NCI-H2029 treated with DMSO at 0.1 percent for 48 hours (cell line): ENCODE measurements around the gene GLRX2.

ENCODE experiments used
- DNase-seq: peaks from one replicate; lab custom pipeline; 2025; lab: John Stamatoyannopoulos, UW

Gene GLRX2

DNA sequence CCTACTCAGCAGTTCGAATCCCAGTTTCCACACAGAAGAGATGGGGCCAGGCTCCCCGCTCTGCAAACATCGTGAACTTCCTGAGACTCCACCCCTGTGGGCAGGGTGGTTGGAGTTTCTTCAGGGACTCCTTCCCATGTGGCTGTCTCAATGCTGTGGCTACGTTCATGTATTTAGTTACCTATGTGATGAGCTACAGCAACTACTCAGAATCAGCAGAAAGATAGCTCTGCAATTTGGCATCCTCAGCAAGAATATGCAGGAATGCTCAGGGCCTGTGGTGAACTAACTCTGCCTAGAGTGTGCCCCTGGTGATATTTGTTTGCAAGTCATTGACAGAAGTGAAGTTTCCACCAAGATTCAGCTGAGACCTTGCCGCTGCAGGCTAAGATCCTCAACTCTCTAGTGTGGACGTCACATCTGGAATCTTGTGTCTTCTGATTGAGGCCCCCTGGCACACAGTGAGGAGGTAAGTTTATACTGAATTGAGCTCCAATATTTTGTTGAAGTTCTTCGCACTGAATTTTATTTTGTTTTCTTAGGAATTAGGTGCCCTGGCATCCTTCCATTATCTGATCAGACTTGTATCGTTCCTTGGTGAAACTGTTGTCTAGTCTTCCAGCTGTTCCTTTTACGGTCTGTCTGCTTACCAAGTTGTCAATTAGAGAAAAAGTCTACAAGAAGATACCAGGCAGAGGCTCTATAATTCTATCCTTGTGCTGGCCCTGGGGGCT, 8.2 kb upstream of the GLRX2 start:
- no peak for DNase-seq

DNA sequence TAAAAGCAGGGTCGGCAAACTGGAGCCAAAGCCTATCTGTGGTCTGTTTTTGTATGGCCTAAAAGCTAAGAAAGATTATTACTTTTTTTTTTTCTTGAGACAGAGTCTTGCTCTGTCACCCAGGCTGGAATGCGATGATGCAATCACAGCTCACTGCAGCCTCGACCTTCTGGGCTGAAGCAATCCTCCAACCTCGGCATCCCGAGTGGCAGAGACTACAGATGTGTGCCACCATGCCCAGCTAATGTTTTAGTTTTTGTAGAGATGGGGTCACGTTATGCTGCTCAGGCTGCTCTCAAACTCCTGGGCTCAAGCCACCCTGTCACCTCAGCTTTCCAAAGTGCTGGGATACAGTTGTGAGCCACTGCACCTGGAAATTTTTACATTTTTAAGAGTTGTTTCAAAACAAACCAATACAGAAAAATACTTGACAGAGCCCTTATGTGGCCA, 6.5 kb upstream of the GLRX2 start:
- DNase-seq, result no peak

DNA sequence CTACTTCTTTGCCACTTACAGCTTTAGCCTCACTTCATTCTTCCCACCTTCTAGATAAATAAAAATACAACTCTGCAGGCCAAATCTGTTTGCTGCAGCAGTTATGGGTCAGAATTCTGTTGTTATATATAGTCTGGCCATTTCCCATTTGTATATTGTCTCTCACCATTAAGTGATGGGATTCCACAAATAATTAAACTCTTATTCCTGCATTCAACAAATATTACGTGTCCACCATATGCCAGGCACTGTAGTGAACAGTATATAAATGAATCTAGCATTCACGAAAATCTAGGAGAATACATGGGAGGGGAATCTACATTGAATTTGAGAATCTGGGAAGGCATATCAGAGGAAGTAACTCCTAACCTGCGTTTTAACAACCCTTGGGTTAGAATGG, 5.7 kb upstream of the GLRX2 start:
- DNase-seq, result no peak

DNA sequence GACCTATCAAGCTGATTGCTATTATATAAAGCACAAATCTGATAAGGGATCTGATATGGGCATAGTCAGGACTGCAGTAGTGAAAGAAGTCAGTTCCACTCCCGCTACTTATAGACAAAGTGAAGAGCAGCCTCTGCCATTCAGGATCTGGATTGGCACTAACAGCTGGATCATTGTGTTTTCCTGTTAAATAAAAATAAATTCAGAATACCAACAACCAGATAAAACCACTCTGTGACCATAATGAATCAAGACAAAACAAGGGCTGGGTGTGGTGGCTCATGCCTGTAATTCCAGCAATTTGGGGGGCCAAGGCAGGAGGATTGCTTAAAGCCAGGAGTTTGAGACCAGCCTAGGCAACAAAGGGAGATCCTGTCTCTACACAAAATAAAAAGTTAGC, 5.0 kb upstream of the GLRX2 start:
- DNase-seq, result no peak

DNA sequence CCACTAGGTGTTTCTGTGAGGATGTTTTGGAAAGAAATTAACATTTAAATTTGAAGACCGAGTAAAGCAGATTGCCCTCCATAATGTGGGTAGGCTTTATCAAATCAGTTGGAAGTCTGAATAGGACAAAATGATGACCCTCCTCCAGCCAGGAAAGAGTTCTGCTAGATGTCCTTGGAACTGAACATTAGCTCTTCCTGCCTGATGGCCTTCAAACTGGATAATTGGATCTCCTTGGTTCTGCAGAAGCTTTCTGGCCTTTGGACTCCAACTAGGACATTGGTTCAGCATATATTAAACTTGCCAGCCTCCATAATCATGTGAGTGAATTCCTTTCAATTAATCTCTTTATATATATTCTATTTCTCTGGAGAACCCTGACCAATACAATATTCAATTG, 4.4 kb upstream of the GLRX2 start:
- DNase-seq, result no peak

DNA sequence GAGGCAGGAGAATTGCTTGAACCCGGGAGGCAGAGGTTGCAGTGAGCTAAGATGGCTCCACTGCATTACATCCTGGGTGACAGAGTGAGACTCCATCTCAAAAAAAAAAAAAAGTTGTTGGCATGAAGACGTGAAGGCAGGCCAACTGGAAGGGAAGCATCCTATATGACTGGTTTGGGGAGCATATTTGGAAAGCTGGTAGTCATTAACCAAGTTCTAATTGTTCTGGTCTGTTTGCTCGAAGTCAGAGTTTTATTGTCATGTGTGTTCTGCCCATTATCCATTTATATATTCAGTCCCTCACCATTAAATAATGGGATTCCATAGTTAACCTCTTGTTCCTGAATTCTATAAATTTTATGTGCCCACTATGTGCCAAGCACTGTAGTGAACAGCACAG, 3.3 kb upstream of the GLRX2 start:
- no peak for DNase-seq

DNA sequence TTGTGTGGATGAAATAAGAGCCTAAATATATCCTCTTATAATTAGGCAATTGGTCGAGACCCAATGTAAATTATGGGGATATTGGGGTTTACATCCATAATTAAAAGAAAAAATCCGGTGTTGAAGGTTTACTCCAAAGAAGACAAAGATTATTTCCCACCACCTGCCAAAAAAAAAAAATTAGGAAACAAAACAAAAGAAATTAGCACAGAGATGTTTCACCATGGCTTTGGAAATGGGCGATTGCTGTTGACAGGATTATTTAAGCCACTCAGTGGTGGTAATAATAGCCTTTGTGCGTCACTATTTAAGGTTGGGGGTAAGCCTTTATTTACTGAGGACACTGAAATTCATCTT, 585 bp upstream of the GLRX2 start:
- DNase-seq, result no peak

DNA sequence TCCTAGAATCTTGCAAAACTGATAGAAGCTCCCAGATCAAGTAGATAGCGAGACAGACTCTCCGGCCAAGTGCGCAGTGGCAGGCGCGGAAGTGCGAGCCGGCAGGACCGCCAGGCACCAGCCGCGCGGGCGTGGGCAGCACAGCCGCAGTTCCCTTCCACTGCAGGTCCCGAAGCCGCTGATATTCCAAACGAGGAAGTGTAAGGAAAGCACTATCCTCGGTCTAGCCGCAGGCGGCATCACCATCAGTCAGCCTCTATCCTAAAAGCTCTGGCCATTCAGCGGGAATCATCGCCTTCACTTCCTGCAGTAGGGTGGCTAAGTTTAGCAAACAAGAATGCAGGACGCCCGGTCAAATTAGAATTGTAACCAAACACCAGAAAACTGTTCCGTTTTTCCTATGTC, 710 bp downstream of the GLRX2 start:
- DNase-seq, result no peak

DNA sequence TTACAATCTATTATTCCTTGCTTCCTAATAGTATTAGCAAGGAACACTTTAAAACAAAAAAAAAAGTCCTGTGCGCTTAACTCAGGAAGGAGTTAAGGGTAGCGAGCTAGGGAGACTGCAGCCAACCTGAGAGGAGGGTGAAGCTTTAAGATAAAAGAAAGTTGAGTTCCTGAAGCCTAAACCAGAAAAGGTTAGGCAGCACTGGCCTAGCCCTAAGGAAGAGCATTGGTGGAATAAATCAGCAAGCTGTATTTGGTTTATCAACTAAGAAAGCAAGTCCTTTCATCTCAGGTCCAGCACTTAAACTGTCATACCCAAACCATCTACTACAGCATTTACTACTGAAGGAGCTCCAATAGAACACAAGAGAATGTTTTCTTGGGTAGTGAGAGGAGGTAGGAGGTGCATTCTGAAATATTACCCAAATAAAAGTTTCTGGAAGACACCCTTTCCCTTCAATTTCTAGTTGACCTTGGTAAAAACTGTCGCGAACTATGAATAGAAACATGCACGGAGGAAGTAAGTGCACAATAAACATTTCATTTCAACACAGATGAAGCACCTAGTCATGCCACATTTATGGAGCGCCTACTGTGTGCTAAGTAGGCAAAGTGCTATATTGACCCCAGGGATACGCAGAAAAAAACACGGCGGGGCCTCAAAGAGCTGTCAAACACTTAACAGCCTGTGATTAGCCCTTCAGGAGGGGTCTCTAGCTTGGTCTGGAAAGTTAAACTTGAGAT, 1.3 kb downstream of the GLRX2 start:
- no peak for DNase-seq

DNA sequence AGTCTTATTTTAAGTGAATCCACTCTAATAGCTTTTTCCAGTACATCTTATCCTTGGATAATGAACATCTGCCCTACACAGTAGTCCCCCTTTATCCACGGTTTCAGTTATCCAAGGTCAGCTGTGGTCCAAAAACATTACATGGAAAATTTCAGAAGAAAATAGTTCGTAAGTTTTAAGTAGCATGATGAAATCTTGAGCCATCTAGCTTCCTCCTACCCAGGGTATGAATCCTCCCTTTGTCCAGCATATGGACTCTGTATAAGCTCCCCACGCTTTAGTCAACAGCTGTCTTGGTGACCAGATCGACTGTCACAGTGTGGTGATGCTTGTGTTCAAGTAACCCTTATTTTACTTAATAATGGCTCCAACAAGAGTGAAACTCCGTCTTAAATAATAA, 2.6 kb downstream of the GLRX2 start:
- DNase-seq, result no peak

DNA sequence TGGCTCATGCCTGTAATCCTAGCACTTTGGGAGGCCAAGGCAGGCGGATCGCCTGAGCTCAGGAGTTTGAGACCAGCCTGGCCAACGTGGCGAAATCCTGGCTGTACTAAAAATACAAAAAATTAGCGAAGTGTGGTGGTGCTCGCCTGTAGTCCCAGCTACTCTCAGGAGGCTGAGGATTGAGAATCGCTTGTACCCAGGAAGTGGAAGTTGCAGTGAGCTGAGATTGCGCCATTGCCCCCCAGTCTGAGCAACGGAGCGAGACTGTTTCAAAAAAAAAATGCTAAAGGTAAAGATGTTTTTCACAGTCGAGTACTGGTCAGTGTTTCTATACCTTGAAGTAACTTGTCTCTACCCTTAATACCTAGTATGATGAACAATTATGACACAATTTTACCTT, 11.1 kb downstream of the GLRX2 start:
- no peak for DNase-seq

DNA sequence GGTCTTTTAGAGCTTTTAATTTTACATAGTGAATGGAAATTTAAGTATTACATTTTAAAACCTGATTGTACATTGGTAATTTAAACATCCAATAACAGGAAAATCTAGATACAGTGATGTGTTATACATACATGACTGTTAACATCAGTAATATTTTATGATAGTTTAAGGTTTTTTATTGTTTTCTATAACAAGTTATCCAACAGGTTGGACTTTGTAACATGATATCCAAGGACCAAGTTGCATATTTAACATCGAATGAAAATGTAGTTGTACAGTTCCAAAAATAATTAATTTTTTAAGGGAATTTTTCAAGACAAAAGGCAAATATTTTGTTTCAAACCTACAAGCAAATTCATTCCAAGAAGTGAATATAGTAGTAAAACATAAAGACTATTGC, 14.3 kb downstream of the GLRX2 start:
- DNase-seq, result no peak

DNA sequence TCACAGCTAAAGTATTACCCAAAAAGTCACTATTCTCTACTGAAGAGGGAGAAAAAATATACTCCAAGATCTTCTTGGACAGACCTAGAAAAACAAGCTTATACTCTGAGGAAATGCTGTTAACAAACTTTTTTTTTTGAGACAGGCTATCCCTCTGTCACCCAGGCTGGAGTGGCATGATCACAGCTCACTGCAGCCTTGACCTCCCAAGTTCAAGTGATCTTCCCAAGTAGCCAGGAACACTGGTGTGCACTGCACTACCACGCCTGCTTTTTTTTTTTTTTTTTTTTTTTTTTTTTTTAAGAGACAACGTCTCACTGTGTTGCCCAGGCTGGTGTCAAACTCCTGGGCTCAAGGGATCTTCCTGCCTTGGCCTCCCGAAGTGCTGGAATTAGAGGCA, 17.3 kb downstream of the GLRX2 start:
- DNase-seq, result no peak

DNA sequence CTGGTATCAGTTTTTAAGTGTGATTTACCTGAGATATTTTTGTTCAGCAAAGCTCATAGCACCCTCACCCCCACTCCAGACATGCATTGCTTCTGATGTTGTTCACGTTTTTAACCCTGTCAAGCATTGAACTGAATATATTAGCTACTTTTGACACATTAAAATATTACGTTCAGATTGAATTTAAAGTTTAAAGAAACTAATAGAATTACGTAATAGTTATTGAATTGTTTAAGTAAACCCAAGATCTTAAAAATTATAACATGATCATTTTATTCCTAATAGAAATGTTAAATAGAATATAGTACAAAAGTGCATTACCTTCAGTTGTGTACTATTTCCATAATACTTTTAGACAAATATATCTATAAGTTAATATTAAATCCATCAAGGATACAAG, 18.9 kb downstream of the GLRX2 start:
- DNase-seq, result no peak

DNA sequence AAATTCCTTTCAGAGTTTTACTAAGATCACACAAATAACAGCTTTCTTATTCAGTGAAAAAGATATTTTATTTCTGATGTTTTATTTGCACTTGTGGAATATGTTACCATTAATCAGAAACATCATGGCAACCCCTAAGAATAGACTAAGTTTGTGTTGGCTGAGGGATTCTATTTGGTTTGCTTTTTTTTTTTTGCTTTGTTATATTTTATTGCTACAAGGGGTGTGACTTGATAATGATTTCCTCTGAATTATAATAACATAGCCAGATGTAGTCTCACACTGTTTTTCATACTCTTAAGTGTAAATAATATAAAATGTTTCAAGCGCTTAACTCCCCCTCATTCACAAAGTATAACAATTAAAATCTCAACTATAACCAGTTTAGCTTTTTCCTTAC, 20.0 kb downstream of the GLRX2 start:
- DNase-seq, result no peak

DNA sequence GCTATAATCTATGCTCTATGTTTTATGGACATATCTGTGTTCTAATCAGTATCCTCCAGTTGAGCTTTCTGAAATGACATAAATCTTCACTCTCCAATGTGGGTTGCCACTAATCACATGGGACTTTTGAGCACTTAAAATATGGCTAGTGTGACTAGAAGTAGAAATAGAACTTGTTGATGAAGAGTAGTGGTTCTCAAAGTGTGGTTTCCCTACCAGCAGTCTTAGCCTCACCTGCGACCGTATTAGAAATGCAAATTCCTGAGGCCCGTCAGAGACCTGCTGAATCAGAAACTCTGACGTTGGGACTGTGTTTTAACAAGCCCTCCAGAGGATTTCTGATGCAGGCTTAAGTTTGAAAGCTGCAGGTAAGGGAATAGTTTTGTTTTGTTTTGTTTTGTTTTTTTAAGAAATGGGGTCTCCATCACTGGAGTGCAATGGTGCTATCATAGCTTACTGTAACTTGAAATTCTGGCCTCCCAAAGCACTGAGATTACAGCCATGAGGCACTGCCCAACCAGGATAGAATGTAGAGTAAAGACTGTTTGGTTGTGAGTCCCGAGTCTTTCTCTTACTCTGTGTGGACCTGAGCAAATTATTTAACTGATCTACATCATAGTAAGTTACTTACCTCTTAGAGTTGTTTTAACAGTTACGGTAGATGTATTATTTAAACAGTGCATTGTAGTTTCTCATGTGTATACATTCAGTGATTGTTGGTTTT, 21.7 kb downstream of the GLRX2 start:
- DNase-seq, result no peak

DNA sequence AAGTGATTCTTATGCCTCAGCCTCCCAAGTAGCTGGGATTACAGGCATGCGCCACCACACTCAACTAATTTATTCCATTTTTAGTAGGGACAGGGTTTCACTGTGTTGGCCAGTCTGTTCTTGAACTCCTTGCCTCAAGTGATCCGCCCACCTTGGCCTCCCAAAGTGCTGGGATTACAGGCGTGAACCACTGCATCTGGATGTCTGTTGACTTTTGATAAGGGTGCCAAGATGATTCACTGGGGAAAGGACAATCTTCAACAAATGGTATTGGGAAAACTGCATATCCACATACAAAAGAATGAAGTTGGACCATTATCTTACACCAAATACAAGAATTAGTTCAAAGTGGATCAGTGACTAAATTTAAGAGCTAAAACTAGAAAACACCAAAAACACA, 26.0 kb downstream of the GLRX2 start:
- no peak for DNase-seq

DNA sequence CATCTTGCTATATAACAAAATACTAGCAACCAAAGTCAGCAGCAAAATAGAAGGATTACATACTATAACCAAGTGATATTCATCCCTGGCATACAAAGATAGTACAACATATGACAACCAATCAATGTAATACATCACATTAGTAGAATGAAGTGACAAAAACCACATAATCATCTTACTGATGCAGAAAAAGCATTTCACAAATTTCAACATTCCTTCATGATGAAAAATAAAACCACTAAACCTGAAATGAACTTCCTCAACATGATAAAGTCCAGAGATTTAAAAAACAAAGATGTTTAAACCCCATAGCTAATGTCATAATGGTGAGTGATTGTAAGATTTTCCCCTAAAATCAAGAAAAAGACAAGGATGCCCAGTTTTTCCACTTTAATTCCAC, 27.2 kb downstream of the GLRX2 start:
- DNase-seq, result no peak

DNA sequence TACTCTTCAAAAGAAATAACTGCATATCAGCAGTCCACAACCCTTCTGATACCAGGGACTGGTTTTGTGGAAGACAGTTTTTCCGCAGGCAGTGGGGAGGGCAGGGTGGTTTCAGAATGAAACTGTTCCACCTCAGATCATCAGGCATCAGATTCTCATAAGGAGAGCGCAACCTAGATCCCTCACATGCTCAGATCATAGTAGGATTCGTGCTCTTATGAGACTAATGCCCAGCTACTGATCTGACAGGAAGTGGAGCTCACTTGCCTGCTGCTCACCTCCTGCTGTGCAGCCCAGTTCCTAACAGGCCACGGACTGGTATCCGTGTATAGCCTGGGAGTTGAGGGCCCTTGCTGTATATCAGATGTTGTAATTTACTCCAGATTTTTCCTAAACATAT, 34.3 kb downstream of the GLRX2 start:
- peak; percentile 12 for DNase-seq

DNA sequence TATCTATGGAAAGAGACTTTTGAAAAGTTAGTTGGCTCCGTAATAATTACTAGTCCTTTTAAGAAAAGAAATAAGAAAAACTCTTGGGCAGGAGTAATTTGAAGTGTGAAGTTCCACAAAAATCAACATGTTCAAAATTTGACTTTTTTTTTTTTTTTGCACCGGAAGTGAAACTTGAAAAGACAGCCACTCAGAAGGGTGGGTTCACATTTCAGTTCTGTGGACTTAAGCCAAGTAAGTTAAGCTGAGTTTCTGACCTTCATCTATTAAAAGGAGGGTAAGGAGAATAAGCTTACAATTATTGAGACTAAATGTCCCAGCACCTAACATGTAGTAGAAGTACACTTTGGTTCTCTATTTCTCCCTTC, 34.8 kb downstream of the GLRX2 start:
- DNase-seq, result no peak

DNA sequence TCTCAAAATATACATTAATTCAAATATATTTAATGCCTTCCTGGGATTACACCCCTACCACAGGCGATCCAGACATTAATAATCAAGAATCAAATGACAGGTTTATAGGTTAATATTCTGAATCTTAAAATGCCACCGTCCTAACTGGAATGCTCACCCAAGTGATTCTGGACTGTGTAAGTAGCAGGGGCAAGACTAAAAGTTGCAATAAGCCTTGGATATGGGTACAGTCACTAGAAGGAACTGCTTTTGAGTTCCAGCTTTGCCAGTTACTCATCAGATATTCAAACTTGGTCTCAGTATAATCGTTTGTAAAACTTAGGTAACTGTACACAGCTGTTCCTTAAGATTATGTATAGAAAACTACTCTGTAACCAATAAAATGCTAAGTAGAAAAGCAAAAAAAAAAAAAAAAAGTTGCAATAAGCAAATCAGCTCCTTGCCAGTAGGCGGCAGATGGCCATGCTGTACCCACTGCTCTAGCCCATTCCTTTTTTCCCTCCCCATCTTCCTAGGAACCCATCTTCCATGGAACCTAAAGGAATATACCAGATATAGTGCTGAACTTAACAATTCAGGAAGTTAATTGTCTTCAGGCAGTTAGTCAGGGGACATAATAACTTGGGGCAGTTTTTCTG, 35.3 kb downstream of the GLRX2 start:
- no peak for DNase-seq

DNA sequence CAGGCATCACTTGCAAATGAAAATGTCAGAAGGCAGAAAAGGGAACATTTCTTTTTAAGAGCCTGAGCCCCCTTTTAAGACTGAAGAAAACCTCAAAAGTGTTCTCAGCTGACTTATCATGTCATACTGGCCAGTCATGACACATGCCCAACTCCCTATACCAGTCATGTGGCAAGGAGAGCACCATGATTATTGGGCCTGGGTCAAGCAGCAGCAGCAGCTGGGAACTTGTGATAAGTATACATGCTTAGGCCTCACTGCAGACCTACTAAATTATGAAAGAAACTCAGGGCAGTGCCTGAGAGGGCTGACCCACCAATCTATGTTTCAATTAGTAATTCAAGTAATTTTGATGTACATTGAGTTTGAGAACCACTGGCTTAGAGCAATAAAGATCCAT, 37.2 kb downstream of the GLRX2 start:
- no peak for DNase-seq

DNA sequence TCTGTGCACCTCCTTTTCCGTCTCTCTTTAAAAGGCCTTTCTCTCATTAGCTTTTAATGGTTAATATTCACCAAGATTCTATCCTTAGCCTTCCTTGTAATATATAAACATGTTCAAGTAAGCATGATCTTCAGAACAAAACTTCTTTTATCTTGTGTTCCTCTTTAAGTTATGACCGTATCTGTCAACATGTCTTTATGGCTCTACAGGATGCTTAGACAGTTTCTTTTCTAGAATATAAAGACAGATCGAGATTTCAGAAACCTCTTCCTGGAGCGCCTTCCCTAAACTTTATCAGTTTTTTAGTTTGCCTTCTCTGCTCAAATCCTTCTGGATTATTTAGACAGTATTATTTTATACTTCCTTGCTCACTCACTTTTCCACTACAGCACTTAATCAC, 38.6 kb downstream of the GLRX2 start:
- DNase-seq, result no peak
